Measurements from ENCODE around the gene BLZF1. TPM values are rescaled to one million over a fixed set of nuclear protein-coding genes. Genes with fewer than 3 reads are reported as not detected.

Gene BLZF1
- total RNA-seq, 1 experiment from 2014 or later = 14.3 TPM

DNA sequence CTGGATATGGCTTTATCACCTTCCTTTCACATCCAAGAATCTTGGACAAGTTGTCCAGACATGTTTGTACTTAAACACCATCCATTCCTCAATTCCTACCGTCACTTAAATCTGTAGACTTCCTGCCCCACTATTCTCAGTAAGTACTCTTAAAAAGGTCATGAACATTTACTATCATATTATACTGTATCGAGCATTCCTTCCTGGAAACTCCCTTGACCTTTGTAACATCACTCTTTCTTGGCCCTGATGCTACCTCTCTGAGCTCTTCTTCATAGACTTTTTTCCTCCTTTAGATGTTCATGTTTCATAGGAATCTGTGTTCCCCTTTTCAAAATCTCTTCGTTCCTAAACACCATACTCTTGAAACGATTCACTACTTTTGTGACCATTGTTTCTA lies 15.5 kb downstream of the BLZF1 start:
- Mint-ChIP-seq H3K4me1 (no peaks in the 10 kb centered on the region), H3K9me3 (no peaks in the 10 kb centered on the region), H3K27ac (no peak overlapping the region), H3K36me3 (ENCODE audit: insufficient read depth in 1 of 3, low read depth in 3 of 3) (peaks cover 0 to 25% (median 18%) of the 10 kb centered on the region in 3 experiments; a peak in 5 of 7 replicates), H3K27me3 (ENCODE audit: low read depth) (no peaks in the 10 kb centered on the region), H3K4me3 (no peak overlapping the region)
- no peak overlapping the region for H2BK20ac ChIP-seq (ENCODE audit: low read depth, low read length, poor library complexity, severe bottlenecking)
- H3T11ph ChIP-seq (ENCODE audit: low read length) = no peak overlapping the region
- no peak overlapping the region for H2BK5ac ChIP-seq (ENCODE audit: insufficient read length, low read length)
- no peak overlapping the region for H3K27ac ChIP-seq (ENCODE audit: insufficient read length, low read depth, low read length)
- H3K14ac ChIP-seq (ENCODE audit: insufficient read depth, low read length) = no peak overlapping the region
- H2AFZ ChIP-seq (ENCODE audit: low read length) = no peak overlapping the region
- no CpG with 5 or more reads among the region's 4 CpGs for WGBS (ENCODE audit: extremely low coverage, insufficient read length, low lambda C conversion rate)
- no peak overlapping the region for H2BK15ac ChIP-seq (ENCODE audit: low read depth, low read length)
- H2BK120ac ChIP-seq (ENCODE audit: low read depth, low read length, poor library complexity, severe bottlenecking) = no peak overlapping the region
- no peak overlapping the region for H2BK12ac ChIP-seq (ENCODE audit: insufficient read length, low read depth, low read length)
- no peak overlapping the region for H2AK5ac ChIP-seq (ENCODE audit: insufficient read length, low read length)
- H4K20me1 ChIP-seq (ENCODE audit: control insufficient read depth, insufficient read depth, insufficient read length) = no peaks in the 10 kb centered on the region
- H3K9ac ChIP-seq (ENCODE audit: extremely low read depth, insufficient read length, low read length) = no peak overlapping the region
- no peaks in the 10 kb centered on the region for H3K27me3 ChIP-seq (ENCODE audit: insufficient read depth, low read length)
- H3K56ac ChIP-seq (ENCODE audit: insufficient read length, low read depth, low read length) = no peak overlapping the region
- no peak overlapping the region for H4K8ac ChIP-seq (replicated peaks; ENCODE audit: insufficient read length, low read depth, low read length)
- H3K79me1 ChIP-seq (ENCODE audit: insufficient read depth, low read depth, low read length, poor library complexity, severe bottlenecking) = no peaks in the 10 kb centered on the region
- no peak overlapping the region for H3K4me2 ChIP-seq (ENCODE audit: insufficient read depth, insufficient read length, low read length)
- H3K79me2 ChIP-seq (ENCODE audit: insufficient read depth, low read length) = no peaks in the 10 kb centered on the region
- TF ChIP-seq, protein P1, sequence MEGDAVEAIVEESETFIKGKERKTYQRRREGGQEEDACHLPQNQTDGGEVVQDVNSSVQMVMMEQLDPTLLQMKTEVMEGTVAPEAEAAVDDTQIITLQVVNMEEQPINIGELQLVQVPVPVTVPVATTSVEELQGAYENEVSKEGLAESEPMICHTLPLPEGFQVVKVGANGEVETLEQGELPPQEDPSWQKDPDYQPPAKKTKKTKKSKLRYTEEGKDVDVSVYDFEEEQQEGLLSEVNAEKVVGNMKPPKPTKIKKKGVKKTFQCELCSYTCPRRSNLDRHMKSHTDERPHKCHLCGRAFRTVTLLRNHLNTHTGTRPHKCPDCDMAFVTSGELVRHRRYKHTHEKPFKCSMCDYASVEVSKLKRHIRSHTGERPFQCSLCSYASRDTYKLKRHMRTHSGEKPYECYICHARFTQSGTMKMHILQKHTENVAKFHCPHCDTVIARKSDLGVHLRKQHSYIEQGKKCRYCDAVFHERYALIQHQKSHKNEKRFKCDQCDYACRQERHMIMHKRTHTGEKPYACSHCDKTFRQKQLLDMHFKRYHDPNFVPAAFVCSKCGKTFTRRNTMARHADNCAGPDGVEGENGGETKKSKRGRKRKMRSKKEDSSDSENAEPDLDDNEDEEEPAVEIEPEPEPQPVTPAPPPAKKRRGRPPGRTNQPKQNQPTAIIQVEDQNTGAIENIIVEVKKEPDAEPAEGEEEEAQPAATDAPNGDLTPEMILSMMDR (conservative IDR thresholded peaks at IDR 0.05) = no peak
- no peak overlapping the region for H3K23ac ChIP-seq (ENCODE audit: insufficient read length, low read depth, low read length)
- no peaks in the 10 kb centered on the region for H3K9me3 ChIP-seq (ENCODE audit: control insufficient read depth, low read depth, low read length)
- no peaks in the 10 kb centered on the region for H3K4me1 ChIP-seq (ENCODE audit: insufficient read depth, low read length)
- H3K18ac ChIP-seq (ENCODE audit: insufficient read length, low read depth, low read length) = no peak overlapping the region
- no peaks in the 10 kb centered on the region for H3K23me2 ChIP-seq (ENCODE audit: insufficient read length, low read depth, low read length, poor library complexity, severe bottlenecking)
- no peak overlapping the region for H4K91ac ChIP-seq (ENCODE audit: insufficient read length, low read depth, low read length)
- DNase-seq = no peak
- no peak overlapping the region for H3K4ac ChIP-seq (ENCODE audit: low read depth, low read length)
- no peak overlapping the region for H4K5ac ChIP-seq (ENCODE audit: insufficient read length, low read depth, low read length)
